Adipocyte (in vitro differentiated cells): ENCODE results near the gene TJP2.

Source experiments
- DNase-seq: peaks from one replicate; pipeline ENCODE4 v3.0.0-alpha.2; 2015; ENCODE audit warnings: low read depth
- H3K27me3 ChIP-seq: replicated peaks from 2 replicates; pipeline ENCODE4 v1.7.0; 2013; ENCODE audit warnings: mild to moderate bottlenecking, low read length, moderate library complexity; ENCODE audit not compliant: control insufficient read depth, insufficient read depth
- H3K36me3 ChIP-seq: 2 replicates; pipeline ENCODE4 v1.7.0; 2013; ENCODE audit warnings: low read length, mild to moderate bottlenecking, moderate library complexity; ENCODE audit not compliant: control insufficient read depth, insufficient read depth, severe bottlenecking
- H3K4me1 ChIP-seq: 2 replicates; pipeline ENCODE4 v1.7.0; 2013; ENCODE audit warnings: mild to moderate bottlenecking, low read length, moderate library complexity; ENCODE audit not compliant: control insufficient read depth, insufficient read depth
- H3K4me3 ChIP-seq: 2 replicates; pipeline ENCODE4 v1.7.0; 2013; ENCODE audit warnings: mild to moderate bottlenecking, low read length, moderate library complexity
- H3K9ac ChIP-seq: 2 replicates; pipeline ENCODE4 v1.7.0; 2013; ENCODE audit warnings: mild to moderate bottlenecking, low read length, moderate library complexity
- H3K9me3 ChIP-seq: 2 replicates; pipeline ENCODE4 v1.7.0; 2013; ENCODE audit warnings: mild to moderate bottlenecking, low read length, moderate library complexity; ENCODE audit not compliant: control insufficient read depth

TJP2 gene

DNA sequence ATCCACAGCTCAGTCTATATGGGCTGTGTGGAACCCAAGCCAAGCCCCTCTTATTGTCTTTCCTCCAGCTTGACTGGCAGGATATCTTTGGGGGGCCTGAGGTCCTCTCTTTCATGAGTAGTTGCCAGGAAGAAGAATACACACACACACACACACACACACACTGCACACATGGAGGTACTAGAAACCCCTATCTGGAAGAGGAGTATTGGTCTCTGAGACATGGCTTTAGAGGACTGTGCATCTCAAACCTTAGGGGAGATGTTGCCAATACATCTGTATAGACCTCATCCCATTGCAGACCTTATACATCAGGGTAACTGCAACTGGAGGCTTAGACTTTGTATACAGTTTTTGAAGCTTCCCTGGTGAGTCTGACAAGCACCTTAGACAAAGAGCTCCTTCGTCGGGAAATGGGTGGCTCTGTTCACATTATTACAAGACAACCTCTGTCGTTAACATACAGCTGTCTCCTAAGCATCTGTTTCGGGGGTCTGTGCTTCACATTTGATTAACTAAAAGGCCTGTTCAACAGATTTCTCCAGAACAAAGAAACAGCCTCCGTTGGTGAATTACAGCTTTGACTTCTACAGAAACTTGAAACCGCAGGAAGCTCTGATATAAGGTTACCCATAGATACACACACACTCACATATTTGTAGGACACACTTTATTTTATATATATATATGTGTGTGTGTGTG is 145.4 kb downstream of the TJP2 start:
- Histone ChIP-seq H3K9ac (no peak overlapping the region), H3K4me1 (no peaks in the 10 kb centered on the region), H3K36me3 (no peaks in the 10 kb centered on the region), H3K4me3 (no peak overlapping the region), H3K27me3 (peaks cover 36% of the 10 kb centered on the region), H3K9me3 (no peaks in the 10 kb centered on the region)
- DNase-seq, result no peak

DNA sequence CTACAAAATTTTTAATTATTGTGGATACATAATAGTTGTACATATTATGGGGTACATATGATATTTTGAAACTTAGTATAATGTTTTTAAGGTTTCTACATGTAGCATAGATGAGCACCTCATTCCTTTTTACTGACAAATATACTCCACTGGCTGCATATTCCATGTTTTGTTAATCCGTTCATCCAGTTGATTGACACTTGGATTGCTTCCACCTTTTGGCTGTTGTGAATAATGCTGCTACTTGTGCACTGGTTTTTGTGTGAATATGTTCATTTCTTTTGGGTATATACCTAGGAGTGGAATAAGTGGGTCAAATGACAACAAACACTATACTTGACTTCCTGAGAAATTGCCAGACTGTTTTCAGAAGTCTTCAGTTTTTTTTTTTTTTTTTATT is 148.2 kb downstream of the TJP2 start:
- DNase-seq, result no peak
- Histone ChIP-seq H3K9ac (no peak overlapping the region), H3K9me3 (no peaks in the 10 kb centered on the region), H3K4me1 (peaks cover 3% of the 10 kb centered on the region), H3K4me3 (no peak overlapping the region), H3K27me3 (peaks cover 56% of the 10 kb centered on the region), H3K36me3 (no peaks in the 10 kb centered on the region)

DNA sequence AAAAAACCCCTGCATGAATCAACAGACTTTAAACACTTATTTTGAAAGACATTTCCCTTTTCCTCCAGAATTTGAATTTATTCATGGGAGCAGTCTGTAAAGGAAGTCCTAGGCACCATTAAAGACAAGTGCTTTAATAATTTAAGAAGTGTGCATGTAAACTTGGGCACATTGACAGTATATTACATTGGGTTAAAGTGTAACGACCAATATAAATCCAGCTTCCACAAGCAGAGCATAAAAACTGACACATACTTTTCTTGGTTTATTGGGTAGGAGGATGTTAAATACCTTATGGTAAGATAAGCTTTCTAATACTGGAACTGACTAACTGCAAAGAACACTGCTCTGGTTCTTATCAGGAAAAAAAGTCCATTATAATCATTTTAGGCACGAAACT is 149.8 kb downstream of the TJP2 start:
- H3K4me3 ChIP-seq, result no peak overlapping the region
- H3K9me3 ChIP-seq, result no peaks in the 10 kb centered on the region
- H3K36me3 ChIP-seq, result no peaks in the 10 kb centered on the region
- peaks cover 3% of the 10 kb centered on the region for H3K4me1 ChIP-seq
- peaks cover 61% of the 10 kb centered on the region for H3K27me3 ChIP-seq
- no peak for DNase-seq
- no peak overlapping the region for H3K9ac ChIP-seq
